B cell (primary cell): ENCODE measurements around the gene CZIB.
A peak's percentile ranks its signal among the peaks of the same experiment; 100 is the strongest.
"Not testable (repeated sequence)": the region's sequence is repeated elsewhere in the genome, so short reads cannot be mapped to it uniquely, and the experiment has no call there.

Experiments
- CTCF ChIP-seq: fragments of 200-600 bp; IDR thresholded peaks from one replicate; pipeline ENCODE4 v1.8.0; 2022; ENCODE audit warnings: antibody characterized with exemption, mild to moderate bottlenecking
- EZH2 ChIP-seq: IDR thresholded peaks from 2 replicates; pipeline ENCODE4 v1.6.1; 2012; ENCODE audit warnings: borderline replicate concordance, low read depth, mild to moderate bottlenecking, moderate library complexity, low read length; ENCODE audit not compliant: insufficient read depth, poor library complexity, severe bottlenecking

GRCh38 chr1:53185955-53186297 lies 34.5 kb downstream of the CZIB start:
- peak; percentile 25 for TF ChIP-seq CTCF
- not testable (repeated sequence) for TF ChIP-seq EZH2
